HG03139 (cell line): ENCODE results near the gene RAP2B.
"Not testable (repeated sequence)": the region's sequence is repeated elsewhere in the genome, so short reads cannot be mapped to it uniquely, and the experiment has no call there.

Experiments used
- ATAC-seq: cut with Tn5 transposase; IDR thresholded peaks from one replicate; pipeline ENCODE4 v1.9.1; 2021; ENCODE audit not compliant: unreplicated experiment

Gene RAP2B

GRCh38 chr3:153161714-153162512 is at the start of gene RAP2B:
Gene RAP2B, plus strand, starts transcription at chr3:153162226. Its CDS starts 468 bp downstream, at chr3:153162694.
- peak; percentile 45 for ATAC-seq

- no peak for ATAC-seq
Measured at GRCh38 chr3:153113541-153113940, 48.5 kb upstream of the RAP2B start.

- ATAC-seq, result not testable (repeated sequence)
Measured at GRCh38 chr3:153114270-153114669, 47.8 kb upstream of the RAP2B start.

- ATAC-seq, result no peak
Measured at GRCh38 chr3:153115326-153115725, 46.7 kb upstream of the RAP2B start.

- ATAC-seq, result no peak
Measured at GRCh38 chr3:153127788-153128187, 34.2 kb upstream of the RAP2B start.

GRCh38 chr3:153129426-153129825 is 32.6 kb upstream of the RAP2B start:
- no peak for ATAC-seq

GRCh38 chr3:153129866-153130265 is 32.2 kb upstream of the RAP2B start:
- no peak for ATAC-seq

- ATAC-seq, result peak; percentile 74
Measured at GRCh38 chr3:153130312-153130977, 31.6 kb upstream of the RAP2B start.

GRCh38 chr3:153137626-153138025 is 24.4 kb upstream of the RAP2B start:
- no peak for ATAC-seq

- ATAC-seq, result peak; percentile 61
Measured at GRCh38 chr3:153138276-153139210, 23.5 kb upstream of the RAP2B start.

GRCh38 chr3:153142961-153143360 is 19.1 kb upstream of the RAP2B start:
- no peak for ATAC-seq

GRCh38 chr3:153144071-153144470 is 18.0 kb upstream of the RAP2B start:
- no peak for ATAC-seq

- ATAC-seq, result no peak
Measured at GRCh38 chr3:153144779-153145178, 17.2 kb upstream of the RAP2B start.

- no peak for ATAC-seq
Measured at GRCh38 chr3:153145454-153145853, 16.6 kb upstream of the RAP2B start.

- no peak for ATAC-seq
Measured at GRCh38 chr3:153146191-153147053, 15.6 kb upstream of the RAP2B start.

GRCh38 chr3:153150991-153151390 is 11.0 kb upstream of the RAP2B start:
- ATAC-seq, result no peak

- not testable (repeated sequence) for ATAC-seq
Measured at GRCh38 chr3:153155786-153156185, 6.2 kb upstream of the RAP2B start.

- no peak for ATAC-seq
Measured at GRCh38 chr3:153158189-153158588, 3.8 kb upstream of the RAP2B start.

- no peak for ATAC-seq
Measured at GRCh38 chr3:153158961-153159735, 2.9 kb upstream of the RAP2B start.
